GM12878 (cell line): ENCODE data around the gene TIPARP. TPM values are rescaled to one million over a fixed set of nuclear protein-coding genes. Genes with fewer than 3 reads are reported as not detected.

Source experiments
- ATAC-seq: fragments of 200-7000 bp; cut with Tn5 transposase; 3 replicates; pipeline ENCODE4 v1.9.1; 2020; ENCODE audit warnings: mild to moderate bottlenecking, moderate library complexity
- BruUV-seq: library from RNA; stranded (reverse); fragments of 400-500 nt; replicated peaks from 2 replicates; lab custom pipeline; 2021; lab: Mats Ljungman, UMichigan
- CTCF ChIA-PET: fragments of 300-600 bp; sonication (Branson Sonifier 250); formaldehyde crosslinking; extraction: SDS; loops from one replicate; lab custom pipeline; 2021; ENCODE audit warnings: inconsistent platforms; lab: Yijun Ruan, JAX
- POLR2A ChIA-PET: fragments of 350-600 bp; formaldehyde crosslinking; extraction: SDS; loops from one replicate; lab custom pipeline; 2021; ENCODE audit warnings: inconsistent platforms; lab: Charles Lee
- RAD21 ChIA-PET: fragments of 300-600 bp; sonication (Branson Sonifier 250); formaldehyde crosslinking; loops from one replicate; lab custom pipeline; 2023; ENCODE audit warnings: antibody characterized with exemption; ENCODE audit not compliant: unreplicated experiment; lab: Charles Lee
- SMC1A ChIA-PET: fragments of 300-600 bp; sonication (Branson Sonifier 250); formaldehyde crosslinking; loops from one replicate; lab custom pipeline; 2023; ENCODE audit not compliant: unreplicated experiment, uncharacterized antibody; lab: Charles Lee
- DNase-seq: peaks from one replicate; pipeline ENCODE4 v3.0.0-alpha.2; 2011; ENCODE audit warnings: low read depth, low spot score
- FAIRE-seq: peaks from 3 replicates; lab custom pipeline; 2011; peaks lifted over from hg19 to GRCh38; lab: Jason Lieb, UNC
- H2AFZ ChIP-seq: 2 replicates; pipeline ENCODE4 v1.6.0; 2011; ENCODE audit warnings: low read depth, low read length, control low read depth; ENCODE audit not compliant: control insufficient read depth
- H3K27ac ChIP-seq: 2 replicates; pipeline ENCODE4 v1.5.1; 2011; ENCODE audit warnings: control low read depth; ENCODE audit not compliant: control insufficient read depth, insufficient read depth
- H3K27me3 ChIP-seq, 2 experiments: replicated peaks in 1 of 2; 2 replicates each; pipeline versions ENCODE4 v1.6.0 to v1.6.1; 2011; ENCODE audit warnings: low read length in 1 of 2; ENCODE audit not compliant: control insufficient read depth in 2 of 2, insufficient read depth in 2 of 2
- H3K36me3 ChIP-seq, 2 experiments: 2 replicates each; pipeline ENCODE4 v1.5.1; 2011; ENCODE audit warnings: low read length in 1 of 2; ENCODE audit not compliant: control insufficient read depth in 2 of 2, insufficient read depth in 2 of 2
- H3K4me1 ChIP-seq: 2 replicates; pipeline ENCODE4 v1.6.1; 2011; ENCODE audit warnings: mild to moderate bottlenecking, low read length, moderate library complexity, mixed read lengths; ENCODE audit not compliant: control insufficient read depth, insufficient read depth
- H3K4me2 ChIP-seq: 2 replicates; pipeline ENCODE4 v1.6.0; 2011; ENCODE audit warnings: control low read depth; ENCODE audit not compliant: control insufficient read depth, insufficient read depth
- H3K4me3 ChIP-seq: fragments of 200-600 bp; sonication (generic); 2 replicates; pipeline ENCODE4 v1.5.1; 2016
- H3K79me2 ChIP-seq: 2 replicates; pipeline ENCODE4 v1.6.0; 2011; ENCODE audit warnings: low read length; ENCODE audit not compliant: control insufficient read depth, insufficient read depth
- H3K9ac ChIP-seq: 2 replicates; pipeline ENCODE4 v1.8.0; 2011; ENCODE audit warnings: low read length, control low read depth, mixed read lengths; ENCODE audit not compliant: control insufficient read depth, insufficient read depth
- H3K9me3 ChIP-seq: replicated peaks from 3 replicates; pipeline ENCODE4 v1.5.1; 2011; ENCODE audit warnings: mild to moderate bottlenecking, low read length; ENCODE audit not compliant: control insufficient read depth, insufficient read depth
- H4K20me1 ChIP-seq: 2 replicates; pipeline ENCODE4 v1.6.0; 2011; ENCODE audit not compliant: control insufficient read depth, insufficient read depth
- BCL11A ChIP-seq: IDR thresholded peaks from 2 replicates; pipeline ENCODE4 v1.6.1; 2011; ENCODE audit warnings: low read depth, low read length
- ETV6 ChIP-seq, 2 experiments: fragments of 450-650 bp in 1 of 2; IDR thresholded peaks in 1 of 2; conservative IDR thresholded peaks in 1 of 2; 2 replicates each; pipeline ENCODE4 v1.6.1; 2014; ENCODE audit warnings: antibody characterized with exemption in 1 of 2, borderline replicate concordance in 1 of 2, low read depth in 1 of 2, mild to moderate bottlenecking in 1 of 2, moderate library complexity in 1 of 2
- FOXK2 ChIP-seq: fragments of 450-650 bp; IDR thresholded peaks from 2 replicates; pipeline ENCODE4 v1.6.1; 2017; ENCODE audit warnings: mild to moderate bottlenecking, moderate library complexity
- HDAC6 ChIP-seq: fragments of 200-600 bp; sonication (generic); IDR thresholded peaks from one replicate; pipeline ENCODE4 v1.8.0; 2017; ENCODE audit warnings: antibody characterized with exemption; ENCODE audit not compliant: unreplicated experiment
- KAT2A ChIP-seq: conservative IDR thresholded peaks from 2 replicates; pipeline ENCODE4 v1.6.1; 2011; ENCODE audit warnings: low read depth, low read length; ENCODE audit not compliant: control insufficient read depth
- SMARCA5 ChIP-seq: fragments of 450-650 bp; IDR thresholded peaks from 2 replicates; pipeline ENCODE4 v1.6.1; 2017; ENCODE audit warnings: mild to moderate bottlenecking
- WGBS: methylation state at CpG from one replicate; pipeline ENCODE4 v1.1.6; 2016; ENCODE audit warnings: low lambda C conversion rate; ENCODE audit not compliant: insufficient replicate concordance, insufficient coverage; ENCODE audit errors: missing lambda C conversion rate; 5-methylcytosine and 5-hydroxymethylcytosine counted together
- in situ Hi-C: fragments of 300-500 bp; cut with MboI; formaldehyde crosslinking; loops from 9 replicates; pipeline ENCODE4 v1.14.3; 2018; ENCODE audit warnings: mixed read lengths
- intact Hi-C: fragments of 100-400 bp; cut with micrococcal nuclease; formaldehyde crosslinking; loops from one replicate; pipeline ENCODE4 v1.14.2; 2022; ENCODE audit not compliant: unreplicated experiment
- polyA plus RNA-seq, 11 experiments: library from polyadenylated mRNA; depleted of rRNA in 4 of 11; unstranded in 6 of 11; stranded (reverse) in 5 of 11; fragments of >200 nt; fragmentation: Nextera tagmentation in 4 of 11; fragmentation: Illumina TruSeq in 1 of 11; extraction: Ambion mirVana in 4 of 11; extraction: Trizol in 1 of 11; gene quantifications; 1 replicate in 1 of 11; 2 replicates in 10 of 11; pipeline versions ENCODE4 v1.2.1 to v1.2.3, GENCODE V29; 2011 to 2016; ENCODE audit warnings: inconsistent platforms in 2 of 11, missing spikeins in 2 of 11, low read depth in 1 of 11
- total RNA-seq, 4 experiments: library from RNA; depleted of rRNA in 3 of 4; stranded (reverse); fragments of >200 nt in 3 of 4; fragmentation: Illumina TruSeq in 1 of 4; extraction: Trizol in 1 of 4; gene quantifications; 2 replicates each; pipeline versions ENCODE4 v1.2.1 to v1.2.3, GENCODE V29; 2013 to 2021
- TF ChIP-seq, protein P1 (sequence below): fragments of 450-650 bp; IDR thresholded peaks from 2 replicates; pipeline ENCODE4 v1.6.1; 2017; ENCODE audit warnings: mild to moderate bottlenecking, moderate library complexity
- TF ChIP-seq, protein P2 (sequence below): IDR thresholded peaks from 2 replicates; pipeline ENCODE4 v1.6.1; 2011; ENCODE audit warnings: low read depth, mild to moderate bottlenecking, low read length, moderate library complexity, borderline replicate concordance; ENCODE audit errors: extremely low read depth
- TF ChIP-seq, protein P3 (sequence below): fragments of 450-650 bp; IDR thresholded peaks from 2 replicates; pipeline ENCODE4 v1.6.1; 2017; ENCODE audit warnings: low read depth, mild to moderate bottlenecking, moderate library complexity
- TF ChIP-seq, protein P4 (sequence below): IDR thresholded peaks from 2 replicates; pipeline ENCODE4 v1.6.1; 2012; ENCODE audit warnings: low read length, inconsistent platforms

Gene TIPARP
- total and polyA plus RNA-seq, 10 of the 15 experiments (the other 5 are each of a cell fraction or from before 2014, with no cell fraction given): 3.2 to 21.5 (median 12.0) TPM

DNA sequence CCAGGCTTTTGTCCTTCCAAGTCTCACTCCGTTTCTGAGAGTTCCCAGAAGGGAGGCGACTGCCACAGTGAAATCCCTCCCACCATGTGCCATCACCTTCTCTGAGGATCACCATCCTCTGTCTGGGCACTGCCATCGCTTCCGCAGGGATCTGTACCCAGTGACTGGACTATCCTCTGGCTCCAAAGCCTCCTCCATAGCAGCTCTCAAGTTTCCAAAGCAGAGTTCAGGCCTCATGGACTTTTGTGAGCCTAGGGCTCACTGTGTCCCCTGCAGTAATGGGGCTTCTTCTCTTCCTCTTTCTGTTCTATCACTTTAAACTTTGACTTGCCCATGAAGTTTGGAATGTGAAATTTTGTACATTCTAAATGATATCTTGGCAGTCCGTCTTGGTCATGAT, 63.9 kb downstream of the TIPARP start:
- ATAC-seq (no peak), FAIRE-seq (no peak), DNase-seq (no peak)
- SMC1A ChIA-PET: no interaction called here
- intact Hi-C loops (no loop called here), in situ Hi-C loops (no loop called here)
- Histone ChIP-seq H3K27me3 (no peaks in the 10 kb centered on the region), H3K4me2 (no peak overlapping the region), H3K36me3 (no peaks in the 10 kb centered on the region), H4K20me1 (no peaks in the 10 kb centered on the region), H3K79me2 (no peaks in the 10 kb centered on the region), H3K9ac (no peak overlapping the region), H2AFZ (no peak overlapping the region), H3K9me3 (no peaks in the 10 kb centered on the region), H3K4me1 (no peaks in the 10 kb centered on the region), H3K4me3 (no peak overlapping the region), H3K27ac (no peak overlapping the region)
- RAD21 ChIA-PET: no interaction called here
- BruUV-seq: no TSS peak
- WGBS: 60% methylated on average over 5 of the region's 5 CpGs
- TF ChIP-seq, protein P1, sequence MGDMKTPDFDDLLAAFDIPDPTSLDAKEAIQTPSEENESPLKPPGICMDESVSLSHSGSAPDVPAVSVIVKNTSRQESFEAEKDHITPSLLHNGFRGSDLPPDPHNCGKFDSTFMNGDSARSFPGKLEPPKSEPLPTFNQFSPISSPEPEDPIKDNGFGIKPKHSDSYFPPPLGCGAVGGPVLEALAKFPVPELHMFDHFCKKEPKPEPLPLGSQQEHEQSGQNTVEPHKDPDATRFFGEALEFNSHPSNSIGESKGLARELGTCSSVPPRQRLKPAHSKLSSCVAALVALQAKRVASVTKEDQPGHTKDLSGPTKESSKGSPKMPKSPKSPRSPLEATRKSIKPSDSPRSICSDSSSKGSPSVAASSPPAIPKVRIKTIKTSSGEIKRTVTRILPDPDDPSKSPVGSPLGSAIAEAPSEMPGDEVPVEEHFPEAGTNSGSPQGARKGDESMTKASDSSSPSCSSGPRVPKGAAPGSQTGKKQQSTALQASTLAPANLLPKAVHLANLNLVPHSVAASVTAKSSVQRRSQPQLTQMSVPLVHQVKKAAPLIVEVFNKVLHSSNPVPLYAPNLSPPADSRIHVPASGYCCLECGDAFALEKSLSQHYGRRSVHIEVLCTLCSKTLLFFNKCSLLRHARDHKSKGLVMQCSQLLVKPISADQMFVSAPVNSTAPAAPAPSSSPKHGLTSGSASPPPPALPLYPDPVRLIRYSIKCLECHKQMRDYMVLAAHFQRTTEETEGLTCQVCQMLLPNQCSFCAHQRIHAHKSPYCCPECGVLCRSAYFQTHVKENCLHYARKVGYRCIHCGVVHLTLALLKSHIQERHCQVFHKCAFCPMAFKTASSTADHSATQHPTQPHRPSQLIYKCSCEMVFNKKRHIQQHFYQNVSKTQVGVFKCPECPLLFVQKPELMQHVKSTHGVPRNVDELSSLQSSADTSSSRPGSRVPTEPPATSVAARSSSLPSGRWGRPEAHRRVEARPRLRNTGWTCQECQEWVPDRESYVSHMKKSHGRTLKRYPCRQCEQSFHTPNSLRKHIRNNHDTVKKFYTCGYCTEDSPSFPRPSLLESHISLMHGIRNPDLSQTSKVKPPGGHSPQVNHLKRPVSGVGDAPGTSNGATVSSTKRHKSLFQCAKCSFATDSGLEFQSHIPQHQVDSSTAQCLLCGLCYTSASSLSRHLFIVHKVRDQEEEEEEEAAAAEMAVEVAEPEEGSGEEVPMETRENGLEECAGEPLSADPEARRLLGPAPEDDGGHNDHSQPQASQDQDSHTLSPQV: no peak
- TF ChIP-seq KAT2A: no peak
- TF ChIP-seq, protein P2, sequence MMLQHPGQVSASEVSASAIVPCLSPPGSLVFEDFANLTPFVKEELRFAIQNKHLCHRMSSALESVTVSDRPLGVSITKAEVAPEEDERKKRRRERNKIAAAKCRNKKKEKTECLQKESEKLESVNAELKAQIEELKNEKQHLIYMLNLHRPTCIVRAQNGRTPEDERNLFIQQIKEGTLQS: no peak
- TF ChIP-seq FOXK2: no peak
- TF ChIP-seq SMARCA5: no peak
- TF ChIP-seq, protein P3, sequence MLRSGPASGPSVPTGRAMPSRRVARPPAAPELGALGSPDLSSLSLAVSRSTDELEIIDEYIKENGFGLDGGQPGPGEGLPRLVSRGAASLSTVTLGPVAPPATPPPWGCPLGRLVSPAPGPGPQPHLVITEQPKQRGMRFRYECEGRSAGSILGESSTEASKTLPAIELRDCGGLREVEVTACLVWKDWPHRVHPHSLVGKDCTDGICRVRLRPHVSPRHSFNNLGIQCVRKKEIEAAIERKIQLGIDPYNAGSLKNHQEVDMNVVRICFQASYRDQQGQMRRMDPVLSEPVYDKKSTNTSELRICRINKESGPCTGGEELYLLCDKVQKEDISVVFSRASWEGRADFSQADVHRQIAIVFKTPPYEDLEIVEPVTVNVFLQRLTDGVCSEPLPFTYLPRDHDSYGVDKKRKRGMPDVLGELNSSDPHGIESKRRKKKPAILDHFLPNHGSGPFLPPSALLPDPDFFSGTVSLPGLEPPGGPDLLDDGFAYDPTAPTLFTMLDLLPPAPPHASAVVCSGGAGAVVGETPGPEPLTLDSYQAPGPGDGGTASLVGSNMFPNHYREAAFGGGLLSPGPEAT: no peak
- TF ChIP-seq BCL11A: no peak
- no peak for TF ChIP-seq HDAC6
- TF ChIP-seq, protein P4, sequence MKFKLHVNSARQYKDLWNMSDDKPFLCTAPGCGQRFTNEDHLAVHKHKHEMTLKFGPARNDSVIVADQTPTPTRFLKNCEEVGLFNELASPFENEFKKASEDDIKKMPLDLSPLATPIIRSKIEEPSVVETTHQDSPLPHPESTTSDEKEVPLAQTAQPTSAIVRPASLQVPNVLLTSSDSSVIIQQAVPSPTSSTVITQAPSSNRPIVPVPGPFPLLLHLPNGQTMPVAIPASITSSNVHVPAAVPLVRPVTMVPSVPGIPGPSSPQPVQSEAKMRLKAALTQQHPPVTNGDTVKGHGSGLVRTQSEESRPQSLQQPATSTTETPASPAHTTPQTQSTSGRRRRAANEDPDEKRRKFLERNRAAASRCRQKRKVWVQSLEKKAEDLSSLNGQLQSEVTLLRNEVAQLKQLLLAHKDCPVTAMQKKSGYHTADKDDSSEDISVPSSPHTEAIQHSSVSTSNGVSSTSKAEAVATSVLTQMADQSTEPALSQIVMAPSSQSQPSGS: no peak
- TF ChIP-seq ETV6 (conservative IDR thresholded peaks at IDR 0.05 in 1 of 2, IDR thresholded peaks at IDR 0.05 in 1 of 2; ENCODE audit: borderline replicate concordance in 1 of 2, low read depth in 1 of 2): no peak
- CTCF ChIA-PET: no interaction called here
- POLR2A ChIA-PET: no interaction called here
